ENCODE data around the gene CHRM4.

CHRM4 gene

GRCh38 chr11:46346886-46347636, 44.5 kb downstream of the CHRM4 start, which contains the start of gene DGKZ:
TSS of gene DGKZ (plus strand) at chr11:46347463. CDS start at chr11:46347660, 197 bp downstream.
- peak; percentile 91 for DNase-seq

GRCh38 chr11:46345881-46346484, 45.6 kb downstream of the CHRM4 start:
- DNase-seq = no peak

- peak; percentile 69 for DNase-seq
These were observed 46.4 kb downstream of the CHRM4 start for GRCh38 chr11:46345131-46345597.

- DNase-seq = no peak
These were observed 48.1 kb downstream of the CHRM4 start for GRCh38 chr11:46343520-46343919.

GRCh38 chr11:46342239-46342638, 49.3 kb downstream of the CHRM4 start:
- no peak for DNase-seq

GRCh38 chr11:46341454-46341853, 50.1 kb downstream of the CHRM4 start:
- no peak for DNase-seq

- no peak for DNase-seq
These were observed 51.8 kb downstream of the CHRM4 start for GRCh38 chr11:46339816-46340215.

GRCh38 chr11:46338988-46339666, 52.4 kb downstream of the CHRM4 start:
- DNase-seq = no peak

- DNase-seq = no peak
These were observed 53.0 kb downstream of the CHRM4 start for GRCh38 chr11:46338636-46338987.

- no peak for DNase-seq
These were observed 53.8 kb downstream of the CHRM4 start for GRCh38 chr11:46337626-46338345.

GRCh38 chr11:46336563-46337180, 54.9 kb downstream of the CHRM4 start:
- DNase-seq = peak; percentile 92

GRCh38 chr11:46335890-46336562, 55.5 kb downstream of the CHRM4 start:
- DNase-seq = no peak

GRCh38 chr11:46335271-46335670, 56.3 kb downstream of the CHRM4 start:
- DNase-seq = no peak

- no peak for DNase-seq
These were observed 57.4 kb downstream of the CHRM4 start for GRCh38 chr11:46334211-46334610.

Data from OCI-M1 (cell line).